DMS53 treated with DMSO at 0.1 percent for 48 hours (cell line): ENCODE results near the gene RASA3.
"Not testable (repeated sequence)": the region's sequence is repeated elsewhere in the genome, so short reads cannot be mapped to it uniquely, and the experiment has no call there.

Experiments used
- DNase-seq: peaks from one replicate; lab custom pipeline; 2025; ENCODE audit not compliant: unreplicated experiment; lab: John Stamatoyannopoulos, UW

Gene RASA3

DNA sequence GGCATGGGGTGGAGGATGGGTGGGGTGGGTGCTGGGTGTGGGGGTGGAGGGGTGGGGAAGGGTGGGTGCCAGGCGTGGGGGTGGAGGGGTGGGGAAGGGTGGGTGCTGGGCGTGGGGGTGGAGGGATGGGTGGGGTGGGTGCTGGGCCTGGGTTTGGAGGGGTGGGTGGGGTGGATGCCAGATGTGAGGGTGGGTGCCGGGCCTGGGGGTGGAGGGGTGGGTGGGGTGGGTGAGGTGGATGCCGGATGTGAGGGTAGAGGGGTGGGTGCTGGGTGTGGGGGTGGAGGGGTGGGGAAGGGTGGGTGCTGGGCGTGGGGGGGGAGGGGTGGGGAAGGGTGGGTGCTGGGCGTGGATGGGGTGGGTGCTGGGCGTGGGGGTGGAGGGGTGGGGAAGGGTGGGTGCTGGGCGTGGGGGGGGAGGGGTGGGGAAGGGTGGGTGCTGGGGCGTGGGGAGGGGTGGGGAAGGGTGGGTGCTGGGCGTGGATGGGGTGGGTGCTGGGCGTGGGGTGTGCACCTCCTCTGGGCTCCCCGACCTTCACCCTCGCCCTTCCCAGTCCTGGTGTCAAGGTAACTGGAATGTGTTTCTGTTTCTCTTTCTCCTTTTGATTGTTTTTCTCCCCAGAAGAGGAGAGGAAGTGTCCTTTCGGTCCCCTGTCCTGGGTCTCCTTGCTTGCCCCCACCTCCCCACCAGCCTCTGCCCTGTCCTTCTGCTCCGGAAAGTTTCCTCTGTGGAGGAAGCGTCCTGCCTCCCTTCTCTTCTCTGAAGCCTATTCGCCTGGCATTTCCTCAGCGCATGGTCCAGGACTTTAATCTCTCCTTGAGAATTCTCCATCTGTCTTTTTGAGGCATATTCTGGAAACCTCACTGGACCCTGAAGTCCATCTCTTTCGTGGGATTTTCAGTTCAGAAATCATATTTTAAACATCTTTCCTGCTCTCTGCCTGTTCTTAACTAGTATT lies 23.8 kb upstream of the RASA3 start:
- DNase-seq, result no peak

- no peak for DNase-seq
These were observed 22.9 kb upstream of the RASA3 start for GRCh38 chr13:114155320-114155719.

DNA sequence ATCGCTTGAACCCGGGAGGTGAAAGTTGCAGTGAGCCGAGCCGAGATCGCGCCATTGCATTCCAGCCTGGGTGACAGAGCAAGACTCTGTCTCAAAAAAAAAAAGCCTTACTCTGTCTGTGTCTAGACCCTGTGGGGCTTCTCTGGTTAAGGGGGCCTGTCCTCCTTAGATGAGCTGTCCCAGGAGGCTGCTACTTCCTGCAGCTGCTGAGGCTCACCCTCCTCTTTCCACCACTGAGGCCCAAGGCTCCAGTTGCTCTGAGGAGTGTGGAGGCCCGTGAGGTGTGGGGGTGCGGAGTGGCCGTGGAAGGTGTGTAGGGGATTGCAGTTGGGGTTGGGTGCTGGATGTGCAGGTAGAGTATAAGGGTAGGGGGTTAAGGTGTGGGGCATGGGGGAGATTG lies 22.1 kb upstream of the RASA3 start:
- no peak for DNase-seq

DNA sequence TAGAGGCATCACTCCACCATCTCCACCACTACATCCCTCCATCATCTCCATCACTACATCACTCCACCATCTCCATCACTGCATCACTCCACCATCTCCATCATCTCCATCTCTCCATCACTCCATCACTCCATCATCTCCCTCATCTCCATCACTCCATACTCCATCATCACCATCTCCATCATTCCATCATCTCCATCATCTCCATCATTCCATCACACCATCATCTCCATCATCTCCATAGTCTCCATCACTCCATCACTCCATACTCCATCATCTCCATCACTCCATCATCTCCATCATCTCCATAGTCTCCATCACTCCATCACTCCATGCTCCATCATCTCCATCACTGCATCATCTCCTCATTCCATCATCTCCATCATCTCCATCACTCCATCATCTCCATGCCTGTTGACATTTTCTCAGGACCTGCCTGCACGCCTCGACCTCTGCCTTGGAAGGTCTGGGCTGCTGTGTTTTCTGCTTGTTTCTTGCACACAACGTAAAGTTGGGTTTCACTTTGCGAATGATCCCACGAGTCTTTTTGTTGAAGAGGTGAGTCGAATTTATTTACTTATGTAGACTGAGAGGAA lies 21.2 kb upstream of the RASA3 start:
- DNase-seq, result no peak

- no peak for DNase-seq
These were observed 20.5 kb upstream of the RASA3 start for GRCh38 chr13:114152831-114153371.

DNA sequence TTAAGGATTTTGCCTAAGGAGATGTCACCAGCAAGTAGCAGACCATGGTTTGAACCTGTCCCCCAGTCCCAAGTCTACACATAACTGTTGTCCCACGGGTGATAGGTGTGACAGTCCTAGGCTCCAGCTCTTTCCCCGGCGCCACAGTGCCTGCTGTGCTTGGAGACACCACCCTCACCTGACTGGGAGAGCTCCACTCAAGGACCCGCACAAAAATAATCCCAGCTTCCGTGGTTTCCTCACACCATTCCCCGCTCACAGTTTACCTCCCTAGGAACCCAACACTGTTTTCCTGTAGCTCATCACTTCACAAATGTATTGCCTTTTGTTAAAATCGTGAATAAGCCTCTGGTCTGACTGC lies 19.8 kb upstream of the RASA3 start:
- DNase-seq, result no peak

GRCh38 chr13:114151565-114152284 lies 19.3 kb upstream of the RASA3 start:
- no peak for DNase-seq

- no peak for DNase-seq
These were observed 18.6 kb upstream of the RASA3 start for GRCh38 chr13:114151031-114151430.

DNA sequence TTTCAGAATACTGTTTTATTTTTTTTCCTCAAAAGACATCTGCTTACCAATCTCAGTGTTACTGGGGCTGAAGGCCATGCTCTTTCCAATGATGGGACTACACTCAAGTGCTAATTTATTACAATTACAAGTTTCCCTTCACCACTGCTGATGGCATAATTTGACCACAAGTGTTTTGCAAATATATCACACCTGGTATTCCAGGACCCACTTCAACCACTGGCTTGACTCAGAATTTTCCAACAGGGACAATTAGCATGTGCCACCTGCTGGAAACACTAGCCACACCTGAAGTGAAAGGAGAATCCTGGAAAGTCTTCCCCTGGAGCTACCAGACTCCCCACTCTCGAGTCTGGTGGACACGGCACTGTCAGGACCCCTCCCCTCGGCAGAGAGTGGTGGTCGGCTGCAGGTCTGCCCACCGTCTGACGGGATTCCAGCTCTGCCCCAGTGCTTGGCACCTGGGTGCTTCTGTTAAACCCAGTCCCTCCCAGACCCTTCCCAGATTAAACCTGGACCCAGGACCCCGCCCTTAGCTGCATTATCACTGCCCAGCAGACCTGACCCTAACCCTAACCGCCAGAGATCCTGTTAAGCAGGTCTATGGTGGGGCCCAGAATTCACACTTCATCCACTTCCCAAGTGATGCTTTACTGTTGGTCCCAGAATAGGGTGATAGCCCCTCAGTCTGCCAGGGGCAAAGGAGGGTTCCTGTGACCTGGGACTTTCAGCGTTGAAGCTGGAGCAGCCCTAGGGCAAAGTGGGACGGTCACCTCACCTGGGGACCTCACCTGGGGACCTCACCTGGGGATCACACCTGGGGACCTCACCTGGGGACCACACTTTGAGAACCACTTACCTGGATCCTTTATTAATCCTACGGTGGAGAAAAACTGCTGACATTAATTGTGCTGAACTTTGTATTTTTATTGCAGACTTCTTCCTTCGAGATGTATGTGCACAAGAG lies 17.6 kb upstream of the RASA3 start:
- peak; percentile 33 for DNase-seq

DNA sequence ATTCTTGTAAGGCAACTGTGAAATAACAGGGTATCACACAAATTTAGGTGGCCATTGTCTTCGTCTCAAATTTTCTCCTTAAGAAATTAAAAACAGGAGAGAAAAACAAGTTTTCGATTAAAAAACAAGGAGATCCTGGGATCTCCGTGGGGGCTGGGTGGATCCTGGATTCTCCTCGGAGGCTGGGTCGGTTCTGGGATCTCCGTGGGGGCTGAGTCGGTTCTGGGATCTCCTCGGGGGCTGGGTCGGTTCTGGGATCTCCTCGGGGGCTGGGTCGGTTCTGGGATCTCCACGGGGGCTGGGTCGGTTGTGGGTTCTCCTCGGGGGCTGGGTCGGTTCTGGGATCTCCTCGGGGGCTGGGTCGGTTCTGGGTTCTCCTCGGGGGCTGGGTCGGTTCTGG lies 16.5 kb upstream of the RASA3 start:
- DNase-seq, result not testable (repeated sequence)

- DNase-seq, result peak; percentile 37
These were observed 16.1 kb upstream of the RASA3 start for GRCh38 chr13:114148521-114148855.

DNA sequence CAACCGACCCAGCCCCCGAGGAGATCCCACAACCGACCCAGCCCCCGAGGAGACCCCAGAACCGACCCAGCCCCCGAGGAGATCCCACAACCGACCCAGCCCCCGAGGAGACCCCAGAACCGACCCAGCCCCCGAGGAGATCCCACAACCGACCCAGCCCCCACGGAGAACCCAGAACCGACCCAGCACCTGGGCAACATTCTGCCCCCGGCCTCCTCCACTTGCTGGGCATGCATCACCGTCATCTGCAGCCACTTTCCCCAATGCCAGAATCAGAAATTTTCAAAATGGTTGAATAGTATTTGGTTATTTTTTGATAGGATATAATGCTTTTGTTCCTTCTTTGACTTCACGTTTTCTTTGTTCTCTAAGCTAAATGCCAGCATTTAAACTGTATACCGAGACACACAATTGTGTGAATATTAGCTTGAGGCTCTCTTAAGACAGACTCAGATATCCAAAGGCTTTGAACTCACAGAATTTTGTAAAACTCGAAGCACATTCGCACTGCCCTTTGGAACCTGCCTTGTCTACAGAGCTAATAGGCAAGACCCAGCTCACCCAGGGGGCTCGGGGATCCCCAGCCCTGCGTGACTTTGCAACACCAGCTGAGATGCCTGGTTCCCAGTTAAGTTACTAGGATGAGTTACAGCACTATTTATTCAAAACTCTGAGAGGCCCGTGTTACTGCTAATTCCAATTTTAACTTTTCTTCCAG lies 15.5 kb upstream of the RASA3 start:
- no peak for DNase-seq

GRCh38 chr13:114146629-114147028 lies 14.2 kb upstream of the RASA3 start:
- no peak for DNase-seq

DNA sequence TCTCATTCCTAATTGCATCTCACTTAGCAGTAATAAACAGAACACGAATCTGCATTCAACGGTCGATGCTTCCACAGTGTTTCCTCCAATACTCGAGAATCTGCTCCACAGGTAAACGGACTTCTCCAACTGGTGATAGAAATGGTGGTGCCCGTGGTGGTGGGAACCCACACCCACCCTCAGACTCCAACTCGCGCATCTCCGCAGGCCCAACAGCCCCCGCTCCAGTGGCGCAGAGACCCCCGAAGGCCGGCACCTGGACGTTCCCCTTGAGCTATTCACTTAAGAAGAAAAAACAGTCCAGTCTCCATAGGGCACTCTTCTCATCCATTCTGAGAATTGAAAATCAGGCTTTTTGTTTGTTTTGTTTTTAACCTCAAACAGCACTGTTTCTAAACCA lies 13.8 kb upstream of the RASA3 start:
- DNase-seq, result no peak

- no peak for DNase-seq
These were observed 13.3 kb upstream of the RASA3 start for GRCh38 chr13:114145722-114146121.

GRCh38 chr13:114145256-114145655 lies 12.8 kb upstream of the RASA3 start:
- DNase-seq, result no peak

DNA sequence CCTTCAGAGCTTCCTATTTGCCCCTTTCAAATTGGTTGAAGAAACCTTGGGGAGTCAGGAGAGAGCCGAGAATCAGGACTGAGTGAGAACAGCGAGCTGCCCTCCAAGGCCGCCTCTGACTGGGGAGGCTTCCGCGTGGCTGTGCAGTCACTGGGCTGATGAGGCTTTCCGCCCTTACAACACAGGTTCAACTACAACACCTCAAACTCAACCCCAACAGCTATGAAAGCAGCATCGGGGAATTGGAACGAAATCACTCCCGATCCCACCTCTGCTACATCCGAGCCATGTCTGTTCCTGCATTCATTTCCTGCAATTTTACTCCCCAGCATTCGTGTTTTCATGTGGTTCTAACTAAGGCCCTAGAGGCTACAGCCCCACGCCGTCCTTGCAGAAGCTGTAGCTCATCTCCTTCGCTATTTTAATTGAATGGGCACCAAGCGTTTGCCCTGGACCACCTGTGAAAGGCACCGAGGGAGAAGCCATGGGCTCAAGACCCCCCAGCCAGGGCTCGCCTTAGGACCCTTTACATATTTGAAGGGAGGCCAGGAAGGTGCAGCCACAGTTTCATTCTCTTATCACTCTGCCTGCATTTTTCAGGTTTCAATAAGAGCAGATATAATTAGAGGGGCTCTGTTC lies 12.3 kb upstream of the RASA3 start:
- no peak for DNase-seq

DNA sequence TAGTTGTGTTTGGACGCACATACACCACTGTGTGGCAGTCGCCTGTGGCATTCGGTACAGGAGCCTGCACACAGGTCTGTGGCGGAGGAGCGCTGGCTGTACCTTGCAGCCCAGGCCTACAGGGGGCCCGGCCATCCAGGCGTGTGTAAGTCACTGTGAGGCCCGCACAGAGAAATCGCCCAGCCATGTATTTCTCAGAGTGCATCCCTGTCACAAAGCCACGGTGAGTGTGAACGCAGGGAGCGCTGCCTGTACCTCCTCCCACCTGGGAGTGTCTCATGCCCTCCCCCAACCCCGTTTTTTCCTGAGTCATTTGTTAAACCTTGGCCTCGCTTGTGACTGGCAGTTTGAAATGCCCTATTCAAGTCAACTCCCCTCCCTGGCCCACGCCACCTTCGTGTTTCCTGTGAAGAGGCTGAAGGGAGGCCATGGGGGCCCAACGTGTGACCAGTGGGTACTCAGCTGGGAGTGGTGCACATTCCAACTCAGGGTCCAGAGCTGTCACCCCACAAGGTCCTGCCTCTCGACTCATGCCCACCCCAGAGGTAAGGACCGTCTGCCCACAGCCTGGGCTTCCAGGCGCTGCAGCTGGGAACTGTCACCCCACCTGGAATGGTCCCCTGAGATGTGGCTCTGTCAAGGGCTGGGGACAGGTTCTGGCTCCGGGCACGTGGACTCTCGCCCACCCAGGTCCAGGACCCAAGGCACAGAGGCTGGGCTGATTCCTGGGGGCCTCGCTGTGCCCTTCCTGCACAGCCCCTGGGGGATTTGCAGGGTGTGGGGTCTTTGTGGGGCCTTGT lies 11.6 kb upstream of the RASA3 start:
- DNase-seq, result no peak
